ENCODE data around the gene LRRC63.
"Not testable (repeated sequence)": the region's sequence is repeated elsewhere in the genome, so short reads cannot be mapped to it uniquely, and the experiment has no call there.

Gene LRRC63

DNA sequence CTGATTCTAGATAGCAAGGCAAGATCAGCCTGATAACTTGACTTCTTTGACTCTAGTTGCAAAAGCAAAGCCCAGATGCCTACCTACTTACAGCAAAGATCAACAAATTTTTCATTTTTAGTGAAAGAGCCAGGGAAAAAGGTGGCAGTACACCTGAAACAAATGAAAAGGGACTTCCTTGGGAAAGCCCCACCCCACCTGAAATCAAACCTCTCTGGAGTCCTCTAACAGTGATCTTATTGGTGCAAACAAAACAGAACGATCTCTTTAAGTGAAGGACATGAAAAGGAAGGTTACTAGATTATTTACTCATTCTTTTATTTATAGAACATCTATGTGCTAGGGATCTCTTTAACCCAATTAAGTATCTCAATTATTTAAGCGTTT lies 29.2 kb upstream of the LRRC63 start:
- no peak for DNase-seq

DNA sequence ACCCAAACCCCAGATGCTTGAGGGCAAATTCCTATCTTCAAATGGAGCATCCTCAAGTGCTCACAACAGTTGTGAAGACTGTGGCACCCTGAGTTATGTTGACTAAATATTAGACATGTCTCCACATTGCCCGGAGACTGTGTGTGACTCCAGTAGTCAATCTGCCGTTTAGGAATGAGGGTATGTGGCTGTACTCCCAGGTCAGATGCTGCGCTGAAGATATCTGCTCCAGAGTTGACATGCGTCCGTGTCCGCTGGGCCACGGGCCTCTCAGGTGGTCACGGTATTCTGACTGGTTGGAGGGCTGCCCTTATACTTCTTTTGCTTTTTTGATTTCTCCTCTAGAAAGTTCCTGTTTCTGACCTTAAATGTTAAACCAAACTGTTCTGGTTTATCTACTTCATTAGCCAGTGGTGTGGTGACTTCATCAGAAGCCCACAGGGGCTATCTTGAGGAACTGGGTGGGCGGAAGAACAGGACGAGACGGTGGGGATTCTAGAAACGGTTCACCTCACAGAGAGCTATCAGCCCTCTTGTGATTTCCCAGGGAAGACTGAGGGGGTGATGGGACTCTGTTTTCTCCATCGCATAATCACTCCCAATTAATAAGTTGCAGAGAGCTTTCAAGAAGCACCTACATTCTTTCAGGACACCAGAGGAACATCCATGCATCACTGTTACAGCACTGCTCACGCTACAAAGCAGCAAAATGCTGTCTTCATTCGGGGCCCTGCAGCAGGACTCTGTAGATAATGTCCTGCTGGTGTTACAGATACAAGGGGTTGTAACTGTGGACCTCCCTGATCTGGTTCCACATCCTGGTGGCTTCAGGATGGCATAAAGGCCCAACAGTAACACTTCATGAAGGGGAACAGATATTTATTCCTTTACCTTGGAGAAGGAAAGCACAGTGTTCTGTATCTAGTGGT lies 28.4 kb upstream of the LRRC63 start:
- DNase-seq: no peak

DNA sequence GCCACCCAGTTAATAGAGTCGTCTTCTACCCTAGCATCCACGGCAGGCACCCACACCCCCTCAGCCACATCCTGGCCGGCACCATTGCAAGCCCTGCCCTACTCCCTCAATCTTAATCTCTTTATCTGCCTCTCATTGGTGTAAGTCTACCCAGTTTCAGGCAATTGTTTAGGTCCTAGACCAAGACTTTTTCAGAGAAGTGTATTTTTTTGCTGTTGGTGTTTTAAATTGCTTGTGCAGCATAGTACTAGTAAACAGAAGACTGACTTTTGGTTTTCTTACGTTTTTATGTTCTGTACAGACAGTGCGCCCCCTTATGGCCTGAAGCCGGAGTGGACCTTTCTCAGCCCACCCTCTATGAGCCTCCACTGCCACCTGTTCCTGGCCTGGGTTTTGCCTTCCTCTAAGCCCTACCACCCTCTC lies 27.4 kb upstream of the LRRC63 start:
- peak; percentile 79 for DNase-seq

DNA sequence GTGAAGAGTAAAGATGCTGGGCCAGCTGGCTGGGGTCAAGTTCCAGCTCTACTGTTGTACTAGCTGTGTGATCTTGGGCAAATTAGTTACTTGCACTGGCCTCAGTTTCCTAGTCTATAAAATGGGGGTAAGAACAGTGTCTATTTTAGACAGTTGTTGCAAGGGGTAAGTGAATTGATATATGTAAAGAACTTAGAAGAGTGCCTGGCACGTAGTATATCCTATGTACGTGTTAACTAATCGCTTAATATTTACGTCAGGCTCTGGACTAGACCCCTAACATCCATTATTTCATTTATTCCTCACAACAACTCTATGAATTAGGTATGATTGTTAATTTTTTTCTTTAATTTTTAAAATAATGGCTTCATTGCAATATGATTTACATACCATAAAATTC lies 26.1 kb upstream of the LRRC63 start:
- DNase-seq: no peak

DNA sequence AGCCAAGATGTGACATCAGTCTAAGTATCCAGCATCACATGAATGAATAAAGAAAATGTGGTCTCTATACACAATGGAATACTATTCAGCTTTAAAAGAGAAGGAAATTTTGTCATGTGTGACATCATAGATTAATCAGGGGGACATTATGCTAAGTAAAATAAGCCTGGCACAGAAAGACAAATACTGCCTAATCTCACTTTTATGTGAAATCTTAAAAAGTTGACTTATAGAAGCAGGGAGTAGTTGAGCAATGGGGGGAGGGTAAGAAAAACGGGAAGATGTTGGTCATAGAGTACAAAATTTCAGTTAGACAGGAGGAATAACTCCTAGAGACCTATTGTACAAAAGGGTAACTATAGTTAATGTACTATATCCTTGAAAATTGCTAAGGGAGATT lies 19.3 kb upstream of the LRRC63 start:
- DNase-seq: no peak

DNA sequence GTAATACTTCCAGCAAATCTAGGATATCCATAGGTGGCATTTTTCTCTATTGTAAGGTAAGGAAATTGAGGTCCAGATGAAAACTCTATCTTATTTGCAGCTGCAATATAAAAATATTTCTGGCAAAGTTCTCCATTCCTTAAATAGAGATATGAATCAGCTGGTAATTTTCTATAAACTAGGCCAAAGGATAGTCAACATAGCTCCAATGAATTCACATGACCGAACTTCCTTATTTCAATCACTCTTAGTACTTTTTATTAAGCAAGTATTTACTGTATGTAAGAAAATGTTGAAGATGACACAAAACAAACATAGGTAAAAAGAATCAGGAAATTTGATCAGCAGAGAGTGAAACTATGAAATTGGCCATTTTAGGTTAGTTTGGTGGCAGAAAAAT lies 16.7 kb upstream of the LRRC63 start:
- DNase-seq: no peak

DNA sequence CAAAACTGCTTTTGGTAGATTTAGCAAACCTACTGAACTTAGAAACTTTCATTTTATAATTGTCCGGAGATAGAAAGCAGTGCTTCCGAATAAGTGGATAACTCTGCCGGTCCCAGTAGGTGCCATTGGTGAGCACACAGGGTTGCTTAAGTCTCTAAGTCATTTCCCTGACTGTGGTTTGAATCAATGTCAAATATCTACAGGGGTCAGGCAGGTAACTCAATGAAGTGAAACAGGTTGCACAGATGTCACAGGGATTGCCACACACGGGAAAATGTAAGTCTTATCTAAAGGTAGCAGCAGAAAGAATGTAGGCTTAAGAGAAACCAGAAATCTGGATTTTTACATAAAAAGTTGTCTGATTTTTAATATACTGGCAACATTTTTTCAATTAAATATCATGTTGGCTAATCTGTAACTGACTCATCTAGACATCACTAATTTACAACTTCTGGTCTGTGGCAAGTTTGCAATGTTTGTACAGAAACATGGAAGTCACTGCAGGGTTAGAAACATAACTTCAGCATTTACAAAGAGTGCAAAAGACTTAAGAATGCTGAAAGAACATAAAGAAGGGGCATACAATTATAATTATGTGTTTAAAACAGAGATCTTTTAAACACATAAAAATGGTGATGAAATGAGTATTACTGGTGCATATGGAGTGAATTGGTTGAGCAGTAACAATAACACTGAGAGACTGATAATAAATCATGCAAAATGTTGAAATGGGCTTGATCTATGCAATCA lies 14.3 kb upstream of the LRRC63 start:
- no peak for DNase-seq

DNA sequence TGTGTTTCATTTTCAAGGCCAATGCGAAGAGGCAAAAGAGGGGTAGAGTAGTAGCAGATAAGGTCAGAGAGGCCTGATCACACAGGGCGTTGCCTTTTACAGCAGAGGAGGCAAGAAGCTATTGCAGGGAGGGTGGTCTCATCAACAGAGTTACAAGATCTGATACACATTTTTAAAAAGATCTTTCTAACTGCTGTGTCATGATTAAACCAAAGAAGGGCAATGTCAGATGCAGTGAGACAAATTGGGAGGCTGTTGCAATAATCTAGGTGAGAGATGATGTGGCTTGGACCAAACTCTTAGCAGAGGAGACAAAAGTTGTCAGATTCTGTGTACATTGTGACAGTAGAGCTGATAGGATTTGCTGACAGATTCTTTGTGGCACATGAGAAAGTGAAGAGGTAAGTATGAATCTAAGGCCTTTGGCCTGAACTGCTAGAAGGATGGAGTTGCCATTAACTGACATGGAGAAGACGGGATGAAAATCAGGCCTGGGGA lies 13.0 kb upstream of the LRRC63 start:
- no peak for DNase-seq

DNA sequence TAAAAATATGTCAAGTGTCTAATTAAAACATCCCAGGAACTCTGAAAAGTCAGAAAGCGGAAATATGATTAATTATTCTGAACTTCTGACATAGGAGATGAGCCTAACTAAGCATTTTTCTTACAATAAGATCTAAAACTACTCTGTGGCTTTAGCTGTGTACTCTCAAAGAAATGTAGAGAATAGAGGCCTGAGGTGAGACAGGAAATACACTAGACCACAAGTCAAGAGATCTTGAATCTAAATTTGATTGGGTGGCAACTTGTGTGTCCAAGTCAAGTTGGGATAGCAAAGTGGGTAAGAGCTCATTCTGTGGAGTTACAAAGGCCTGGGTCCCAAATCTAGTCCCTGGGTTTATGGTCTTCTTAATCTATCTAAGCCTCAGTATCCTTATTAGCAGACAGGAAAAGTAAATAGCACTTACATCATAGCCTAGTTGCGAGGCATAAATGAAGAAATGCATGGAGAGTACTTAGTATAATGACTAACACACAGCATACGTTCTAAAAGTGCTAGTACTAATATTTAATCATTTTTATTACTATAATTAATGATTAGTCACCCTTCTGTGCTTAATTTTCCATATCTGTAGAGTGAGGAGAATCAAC lies 9.4 kb upstream of the LRRC63 start:
- no peak for DNase-seq

DNA sequence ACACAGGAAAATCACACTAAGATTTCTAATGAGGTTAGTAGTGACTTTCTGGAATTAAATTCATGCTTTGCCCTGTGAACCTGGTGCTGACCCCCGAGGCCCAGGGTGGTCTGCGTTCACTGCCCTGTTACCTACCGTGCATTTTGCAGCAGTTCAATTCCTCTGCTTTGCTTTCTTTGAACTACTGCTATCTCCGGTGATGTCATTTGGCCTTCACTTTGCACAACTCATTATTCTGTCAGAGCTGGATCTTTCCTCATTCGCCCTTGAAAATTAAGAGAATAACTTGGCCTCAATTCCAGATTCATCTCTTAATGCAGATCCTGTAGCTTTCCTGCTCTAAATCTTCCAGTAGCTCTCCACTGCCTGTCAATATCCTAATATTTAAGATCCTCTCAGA lies 8.8 kb upstream of the LRRC63 start:
- no peak for DNase-seq

DNA sequence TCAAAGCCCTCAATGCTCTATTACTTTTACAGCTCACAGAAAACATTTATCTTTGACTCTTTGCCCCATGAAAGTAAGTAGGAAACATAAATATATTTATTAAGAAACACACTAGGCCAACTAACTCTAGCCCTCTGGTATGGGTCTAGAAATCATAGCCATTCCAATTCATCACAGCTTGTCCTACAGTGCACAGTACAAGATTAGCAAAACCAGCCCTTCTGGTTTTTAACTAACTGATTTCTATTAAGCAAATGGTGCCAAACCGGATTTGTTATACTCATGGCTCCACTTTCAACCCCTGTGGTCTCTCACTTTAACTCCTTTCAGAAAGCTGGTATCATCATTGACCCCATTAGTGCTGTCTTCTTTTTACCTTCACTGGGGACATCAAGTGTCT lies 5.6 kb upstream of the LRRC63 start:
- DNase-seq: no peak

DNA sequence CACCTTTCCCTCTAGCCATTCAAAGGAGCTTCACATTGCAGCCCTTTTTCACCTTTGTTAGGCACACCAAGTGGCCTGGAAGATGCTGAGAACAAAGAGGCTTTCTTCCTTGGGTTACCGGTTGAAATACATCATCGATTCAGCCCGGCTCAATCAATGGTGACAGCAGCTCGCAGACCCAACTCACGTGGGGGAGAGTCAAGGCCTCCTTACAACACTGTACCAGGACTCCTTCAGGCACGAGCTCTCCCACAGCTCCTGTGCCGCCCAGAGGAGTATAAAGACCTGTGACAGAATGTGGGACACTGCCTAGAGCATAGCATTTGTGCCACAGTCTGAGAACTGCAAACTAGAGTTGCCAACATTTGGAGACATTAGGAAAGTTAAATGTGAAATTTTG lies 3.9 kb upstream of the LRRC63 start:
- DNase-seq: no peak

DNA sequence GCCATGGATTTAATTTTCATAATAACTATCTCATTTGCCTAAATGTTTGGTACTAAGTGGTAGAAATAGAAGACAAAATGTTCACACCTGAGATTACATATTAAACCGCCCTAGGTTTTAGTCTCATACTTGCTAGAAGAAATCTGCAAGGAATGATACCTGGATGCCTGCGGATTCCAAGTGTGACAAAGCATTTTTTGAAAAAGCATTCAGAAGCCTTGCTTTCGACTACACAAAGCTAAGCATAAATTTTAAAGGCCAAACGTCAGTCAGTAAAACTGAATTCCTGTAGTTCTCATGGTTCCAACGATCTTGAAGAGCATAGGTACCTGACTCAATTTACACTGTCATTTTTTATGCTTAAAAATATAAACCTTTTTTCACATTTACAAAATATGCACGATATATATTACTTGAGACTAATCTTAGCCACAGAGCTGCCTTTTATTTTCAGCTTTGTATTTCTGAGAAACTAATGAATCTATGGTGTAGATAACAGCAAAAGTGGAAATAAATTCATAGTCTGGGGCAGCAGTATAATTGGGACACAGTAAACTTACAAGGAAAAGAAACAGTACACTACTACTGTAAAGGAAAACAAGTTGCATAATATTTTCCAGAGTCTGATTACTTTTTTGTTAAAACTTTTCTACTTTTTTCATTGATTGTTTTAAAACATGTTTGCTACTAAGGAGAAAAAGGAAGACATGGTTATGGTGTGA lies 1.2 kb upstream of the LRRC63 start:
- no peak for DNase-seq

DNA sequence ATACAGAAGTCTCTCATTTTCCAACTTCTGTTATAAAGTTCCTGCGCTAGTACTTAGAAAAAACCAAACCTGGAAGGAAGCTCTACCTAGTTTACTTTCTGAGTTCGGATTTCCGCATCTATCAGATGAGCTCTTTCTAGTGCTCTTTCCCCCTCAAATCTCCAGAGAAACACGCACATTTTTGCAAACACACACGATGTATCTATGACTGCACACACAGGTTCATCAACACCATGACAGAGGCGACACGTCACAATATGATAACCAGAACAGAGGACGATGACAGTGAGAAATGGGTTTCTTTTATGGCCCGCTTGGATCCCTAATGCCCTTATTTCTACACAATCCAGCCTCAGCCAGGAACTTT lies 629 bp upstream of the LRRC63 start:
- DNase-seq: no peak

DNA sequence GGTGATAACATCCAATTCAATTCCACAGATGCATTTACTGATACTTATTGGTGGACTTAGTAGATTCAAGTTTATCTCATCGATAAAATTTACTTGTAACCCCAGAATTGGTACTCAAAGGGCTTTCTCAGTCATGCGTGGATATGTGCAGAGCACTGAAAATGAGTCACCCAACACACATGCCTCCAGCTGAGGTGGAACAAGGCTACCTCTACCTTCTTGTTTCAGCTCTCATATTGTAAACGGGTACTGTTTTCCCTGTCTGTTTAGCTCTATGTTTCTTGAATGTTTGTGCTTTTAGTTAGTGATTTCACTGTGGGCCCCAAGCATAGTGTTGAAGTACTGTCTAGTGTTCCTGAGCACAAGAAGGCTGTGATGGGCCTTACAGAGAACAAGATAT lies 1.5 kb downstream of the LRRC63 start:
- no peak for DNase-seq

DNA sequence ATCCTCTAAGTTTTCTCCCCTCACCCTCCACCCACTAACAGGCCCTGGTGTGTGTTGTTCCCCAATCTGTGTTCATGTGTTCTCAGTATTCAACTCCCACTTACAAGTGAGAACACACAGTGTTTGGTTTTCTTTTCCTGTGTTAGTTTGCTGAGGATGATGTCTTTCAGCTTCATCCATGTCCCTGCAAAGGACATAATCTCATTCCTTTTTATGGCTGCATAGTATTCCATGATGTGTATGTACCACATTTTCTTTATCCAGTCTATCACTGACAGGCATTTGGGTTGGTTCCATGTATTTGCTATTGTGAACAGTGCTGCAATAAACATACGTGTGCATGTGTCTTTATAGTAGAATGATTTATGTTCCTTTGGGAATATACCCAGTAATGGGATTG lies 3.0 kb downstream of the LRRC63 start:
- not testable (repeated sequence) for DNase-seq

DNA sequence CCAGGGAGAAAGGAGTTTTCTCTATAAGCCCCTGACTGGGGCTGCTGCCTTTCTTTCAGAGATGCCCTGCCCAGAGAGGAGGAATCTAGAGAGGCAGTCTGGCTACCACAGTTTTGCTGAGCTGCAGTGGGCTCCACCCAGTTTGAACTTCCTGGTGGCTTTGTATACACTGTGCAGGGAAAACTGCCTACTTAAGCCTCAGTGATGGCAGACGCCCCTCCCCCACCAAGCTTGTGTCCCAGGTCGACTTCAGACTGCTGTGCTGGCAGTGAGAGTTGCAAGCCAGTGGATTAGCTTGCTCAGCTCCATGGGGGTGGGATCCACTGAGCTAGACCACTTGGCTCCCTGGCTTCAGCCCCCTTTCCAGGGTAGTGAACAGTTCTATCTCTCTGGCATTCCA lies 8.5 kb downstream of the LRRC63 start:
- not testable (repeated sequence) for DNase-seq

DNA sequence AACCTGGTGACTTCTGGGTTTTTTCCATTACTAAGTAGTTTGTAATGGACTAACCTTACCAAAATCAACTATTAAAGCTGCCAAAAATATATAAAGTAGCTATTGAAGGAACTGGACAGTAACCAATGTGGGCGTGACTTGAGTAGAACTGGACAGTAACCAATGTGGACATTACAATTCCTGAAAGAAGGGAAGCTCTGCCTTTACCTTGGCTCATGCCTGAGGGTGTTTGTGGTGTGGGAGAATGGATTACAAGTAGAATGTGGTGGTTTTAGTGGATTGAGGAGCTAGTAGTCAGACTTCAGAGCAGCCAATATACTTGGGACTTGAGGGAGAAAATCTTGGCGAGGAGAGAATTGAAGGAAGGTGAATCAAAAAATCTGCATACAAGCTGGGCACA lies 17.5 kb downstream of the LRRC63 start:
- no peak for DNase-seq

DNA sequence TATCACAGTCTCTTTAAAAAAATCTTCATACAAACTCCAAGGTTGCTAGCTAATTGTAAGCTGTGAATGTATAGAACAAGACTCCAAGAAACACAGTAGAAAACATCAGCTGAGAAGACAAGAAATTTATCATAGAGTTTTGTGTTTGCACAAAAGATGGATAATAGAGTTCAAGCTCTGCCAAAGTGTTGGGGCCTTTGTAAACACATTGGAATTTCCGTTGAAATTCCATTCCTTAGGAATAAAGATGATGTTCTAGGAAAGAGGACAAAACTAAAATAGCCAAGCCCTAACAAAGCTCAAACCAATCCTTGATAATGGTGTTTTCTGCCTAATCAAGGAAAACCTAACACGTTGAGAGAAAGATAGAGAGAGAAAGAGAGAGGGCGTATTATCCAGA lies 20.6 kb downstream of the LRRC63 start:
- DNase-seq: no peak

DNA sequence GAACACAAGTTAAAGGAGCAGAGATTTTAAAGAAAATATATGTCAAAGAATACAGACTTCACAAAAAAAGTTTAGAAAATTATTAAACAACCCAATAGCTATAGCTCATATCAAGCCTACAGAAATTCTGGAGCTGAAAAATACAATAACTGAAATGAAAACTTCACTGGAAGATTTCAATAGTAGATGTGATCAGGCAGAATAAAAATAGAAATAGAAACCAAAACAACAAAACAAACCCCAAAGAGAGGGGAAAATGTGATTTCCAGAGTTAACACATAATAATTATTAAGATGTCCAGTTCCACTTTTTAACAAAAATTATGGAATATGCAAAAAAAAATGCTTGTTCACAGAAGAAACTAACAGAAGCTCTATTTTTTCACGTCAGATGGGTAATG lies 23.6 kb downstream of the LRRC63 start:
- no peak for DNase-seq

DNA sequence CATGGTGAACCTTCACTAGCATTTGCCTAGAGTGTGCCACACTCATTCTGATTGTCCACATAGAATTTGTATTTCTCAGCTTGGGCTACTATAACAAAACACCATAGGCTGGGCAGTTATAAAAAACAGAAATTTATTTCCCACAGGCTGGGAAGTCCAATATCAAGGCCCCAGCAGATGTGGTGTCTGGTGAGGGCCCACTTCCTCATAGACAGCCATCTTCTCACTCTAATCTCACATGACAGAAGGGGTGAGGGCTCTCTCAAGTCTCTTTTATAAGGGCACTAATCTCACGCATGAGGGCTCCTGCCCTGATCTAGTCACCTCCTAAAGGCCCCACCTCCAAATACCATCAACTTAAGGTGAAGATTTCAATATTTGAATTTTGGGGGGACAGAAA lies 53.6 kb downstream of the LRRC63 start:
- DNase-seq: no peak

DNA sequence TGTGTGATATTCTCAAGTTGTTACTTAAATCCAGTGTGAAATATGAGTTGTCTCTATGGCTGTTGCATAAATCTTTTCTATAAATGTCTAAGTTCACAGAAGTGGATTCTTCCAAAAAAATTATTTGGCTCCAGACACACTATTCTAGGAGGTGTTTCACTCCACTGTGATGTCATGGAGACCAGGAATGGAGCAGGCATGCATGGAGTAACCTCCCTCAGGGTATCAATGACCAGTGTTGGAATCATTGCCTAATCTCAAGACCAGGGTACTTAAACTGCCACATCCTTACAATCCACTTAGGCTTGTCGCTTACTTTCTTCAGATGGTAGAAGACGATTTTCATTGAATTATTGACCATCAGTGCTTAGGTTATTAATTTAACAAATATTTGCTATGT lies 55.4 kb downstream of the LRRC63 start:
- no peak for DNase-seq

DNA sequence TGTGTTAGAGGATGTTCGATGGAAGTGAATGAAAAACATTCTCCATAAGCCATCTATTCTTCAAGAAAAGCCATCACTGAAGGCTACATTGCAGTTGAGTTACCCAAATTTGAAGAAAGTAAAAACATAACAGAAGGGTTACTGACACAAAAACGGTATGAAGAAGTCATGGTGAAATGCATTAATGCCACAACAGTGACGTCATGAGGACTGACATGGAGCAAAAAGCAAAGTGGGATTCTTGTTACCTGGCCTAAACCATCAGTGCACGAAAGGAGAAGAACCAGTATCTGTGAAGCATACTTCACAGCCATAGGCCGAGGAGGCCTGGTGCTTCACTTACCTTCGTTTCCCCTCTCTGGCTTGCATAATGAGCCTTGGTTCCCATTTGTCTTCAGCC lies 58.7 kb downstream of the LRRC63 start:
- DNase-seq: no peak
